ENCODE data around the gene RSBN1L.
"Not testable (repeated sequence)": the region's sequence is repeated elsewhere in the genome, so short reads cannot be mapped to it uniquely, and the experiment has no call there.

The RSBN1L gene

GRCh38 chr7:77690289-77690688 lies 6.0 kb upstream of the RSBN1L start:
- DNase-seq = no peak

- DNase-seq = no peak
Observed at GRCh38 chr7:77691892-77692491, 4.3 kb upstream of the RSBN1L start.

GRCh38 chr7:77693830-77694583 lies 2.3 kb upstream of the RSBN1L start:
- DNase-seq = no peak

GRCh38 chr7:77696643-77697534 lies 630 bp downstream of the RSBN1L start:
- peak; percentile 52 for DNase-seq

- no peak for DNase-seq
Observed at GRCh38 chr7:77697535-77697831, 1.2 kb downstream of the RSBN1L start.

- DNase-seq = no peak
Observed at GRCh38 chr7:77698042-77698625, 1.9 kb downstream of the RSBN1L start.

GRCh38 chr7:77699056-77699455 lies 2.8 kb downstream of the RSBN1L start:
- peak; percentile 24 for DNase-seq

GRCh38 chr7:77702513-77702912 lies 6.3 kb downstream of the RSBN1L start:
- no peak for DNase-seq

GRCh38 chr7:77702968-77703472 lies 6.8 kb downstream of the RSBN1L start:
- DNase-seq = no peak

- not testable (repeated sequence) for DNase-seq
Observed at GRCh38 chr7:77703669-77704068, 7.4 kb downstream of the RSBN1L start.

- DNase-seq = no peak
Observed at GRCh38 chr7:77707504-77707992, 11.3 kb downstream of the RSBN1L start.

GRCh38 chr7:77710067-77710466 lies 13.8 kb downstream of the RSBN1L start:
- DNase-seq = no peak

- DNase-seq = no peak
Observed at GRCh38 chr7:77710861-77711260, 14.6 kb downstream of the RSBN1L start.

- no peak for DNase-seq
Observed at GRCh38 chr7:77714195-77714594, 17.9 kb downstream of the RSBN1L start.

- not testable (repeated sequence) for DNase-seq
Observed at GRCh38 chr7:77714931-77715330, 18.7 kb downstream of the RSBN1L start.

GRCh38 chr7:77716804-77717203 lies 20.5 kb downstream of the RSBN1L start:
- no peak for DNase-seq

- DNase-seq = not testable (repeated sequence)
Observed at GRCh38 chr7:77717566-77717965, 21.3 kb downstream of the RSBN1L start.

- DNase-seq = peak; percentile 15
Observed at GRCh38 chr7:77727527-77727926, 31.3 kb downstream of the RSBN1L start.

- DNase-seq = peak; percentile 53
Observed at GRCh38 chr7:77727936-77728701, 31.9 kb downstream of the RSBN1L start.

- DNase-seq = no peak
Observed at GRCh38 chr7:77729574-77730348, 33.5 kb downstream of the RSBN1L start.

GRCh38 chr7:77731716-77732115 lies 35.5 kb downstream of the RSBN1L start:
- DNase-seq = no peak

Measured in NCI-H2029 treated with DMSO at 0.1 percent for 48 hours (cell line).